Esophagus mucosa (tissue), 1 donor: Measurements from ENCODE around the gene NUP214. TPM values are rescaled to one million over a fixed set of nuclear protein-coding genes. Genes with fewer than 3 reads are reported as not detected.
"Not testable (repeated sequence)": the region's sequence is repeated elsewhere in the genome, so short reads cannot be mapped to it uniquely, and the experiment has no call there.

Source experiments
- ATAC-seq: fragments of 200-7000 bp; cut with Tn5 transposase; one replicate; pipeline ENCODE4 v1.9.1; 2020
- total RNA-seq: library from RNA; stranded (reverse); gene quantifications from one replicate; pipeline ENCODE4 v1.2.4, GENCODE V29; 2023
- donor health status: DM: yes; HTN: yes; CAD: no.

NUP214 gene
- total RNA-seq, 1 donor from 2014 or later: 40.5 TPM

- ATAC-seq: peak; percentile 14
Measured at GRCh38 chr9:131116281-131117120, 8.9 kb upstream of the NUP214 start.

GRCh38 chr9:131117121-131117761 lies 8.1 kb upstream of the NUP214 start:
- peak; percentile 7 for ATAC-seq

DNA sequence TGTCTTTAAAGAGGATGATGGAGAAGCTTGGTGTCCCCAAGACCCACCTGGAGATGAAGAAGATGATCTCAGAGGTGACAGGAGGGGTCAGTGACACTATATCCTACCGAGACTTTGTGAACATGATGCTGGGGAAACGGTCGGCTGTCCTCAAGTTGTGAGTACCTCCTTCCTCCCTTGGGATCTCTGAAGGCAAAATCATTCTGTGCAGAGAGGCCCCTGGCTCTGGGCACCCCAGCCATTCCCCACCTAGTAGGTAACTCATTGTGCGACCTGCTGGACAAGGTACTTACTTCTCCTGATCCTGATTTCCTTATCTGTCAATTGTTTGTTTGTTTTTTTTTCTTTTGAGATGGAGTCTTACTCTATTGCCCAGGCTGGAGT lies 7.6 kb upstream of the NUP214 start:
- ATAC-seq: no peak

DNA sequence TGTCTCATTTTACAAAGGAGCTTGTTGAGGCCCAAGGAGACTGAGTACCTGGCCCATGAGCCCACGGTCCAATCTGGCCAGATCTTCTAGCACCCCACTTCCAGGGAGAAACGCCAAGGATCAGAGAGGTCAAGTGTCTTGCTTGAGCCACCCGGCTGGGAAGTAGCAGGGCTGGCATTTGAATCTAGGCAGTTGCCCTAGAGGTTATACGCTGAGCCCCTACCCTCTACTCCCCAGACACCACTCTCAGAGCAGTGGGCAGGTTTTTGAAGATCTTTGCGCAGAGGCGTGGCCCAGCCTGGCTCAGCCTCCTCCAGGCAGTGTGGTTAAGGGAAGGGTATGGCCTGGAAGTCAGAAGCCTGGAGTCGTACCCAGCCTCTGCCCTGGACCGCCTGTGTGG lies 5.8 kb upstream of the NUP214 start:
- ATAC-seq: no peak

- ATAC-seq: no peak
Measured at GRCh38 chr9:131120620-131121228, 4.7 kb upstream of the NUP214 start.

DNA sequence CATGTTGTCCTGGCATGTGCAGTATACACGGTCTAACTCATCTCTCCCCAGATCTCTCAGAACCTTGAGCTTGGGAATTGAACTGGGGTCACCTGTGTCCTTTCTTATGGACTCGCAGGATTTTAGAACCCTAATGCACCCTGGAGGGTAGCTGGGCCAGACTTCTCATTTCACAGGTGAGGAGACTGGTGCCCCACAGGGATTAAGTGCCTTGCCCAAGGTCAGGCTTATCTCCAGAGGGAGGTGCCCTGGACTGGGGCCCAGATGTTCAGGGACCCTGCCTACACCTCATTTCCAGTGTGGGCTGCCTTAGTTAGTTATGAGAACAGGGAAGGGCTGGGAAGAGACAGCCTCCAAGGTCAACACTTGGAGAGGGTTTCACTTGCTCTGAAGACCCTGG lies 4.0 kb upstream of the NUP214 start:
- no peak for ATAC-seq

DNA sequence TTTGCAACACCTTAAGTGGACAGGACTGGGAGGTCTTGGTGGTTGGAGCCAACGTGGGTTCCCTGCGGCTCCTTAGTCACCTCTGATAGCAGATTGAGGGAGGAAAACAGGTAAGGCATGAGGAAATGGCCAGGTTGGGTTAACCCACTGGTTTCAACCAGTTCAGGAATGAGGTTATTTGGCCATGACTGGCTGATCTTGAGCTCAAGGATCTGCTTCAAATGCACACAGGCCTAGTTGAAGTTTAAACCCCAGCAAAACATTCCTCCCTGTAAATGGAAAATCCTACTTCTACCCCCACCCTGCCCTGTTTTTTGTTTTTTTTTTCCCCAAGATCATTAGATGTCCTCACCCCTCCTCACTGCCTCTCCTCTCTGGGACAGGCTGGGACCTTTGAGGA lies 3.2 kb upstream of the NUP214 start:
- ATAC-seq: no peak

GRCh38 chr9:131125038-131125287 lies 423 bp upstream of the NUP214 start:
- ATAC-seq: peak; percentile 0

DNA sequence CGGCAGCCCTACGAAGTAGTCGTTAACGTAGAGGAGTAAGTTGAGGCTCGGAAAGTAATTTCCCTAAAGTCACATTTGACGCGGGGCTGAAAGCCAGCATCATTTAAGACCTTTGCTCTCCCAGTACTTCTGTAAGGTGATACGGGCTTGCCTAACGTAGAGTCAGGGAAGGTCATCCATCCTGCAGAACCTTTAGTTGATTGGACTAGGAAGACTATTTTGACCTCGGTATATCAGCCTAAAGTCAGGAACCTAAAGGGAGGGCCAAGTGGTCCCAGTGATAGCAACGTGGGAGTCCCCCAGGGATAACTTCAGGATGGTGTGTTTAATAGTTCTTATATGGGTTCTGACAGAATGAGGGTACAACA lies 657 bp downstream of the NUP214 start:
- ATAC-seq: no peak

DNA sequence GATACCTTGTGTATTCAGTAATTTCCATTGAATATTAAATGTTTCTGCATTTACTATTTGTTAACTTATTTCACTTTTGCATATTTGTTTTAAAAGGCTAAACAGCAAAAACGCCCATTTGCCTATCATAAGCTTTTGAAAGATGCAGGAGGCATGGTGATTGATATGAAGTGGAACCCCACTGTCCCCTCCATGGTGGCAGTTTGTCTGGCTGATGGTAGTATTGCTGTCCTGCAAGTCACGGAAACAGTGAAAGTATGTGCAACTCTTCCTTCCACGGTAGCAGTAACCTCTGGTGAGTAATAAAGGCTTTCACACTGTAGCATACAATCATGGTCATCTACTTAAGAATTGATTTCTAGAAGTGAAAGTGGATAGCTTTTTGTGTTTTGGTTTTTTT lies 3.8 kb downstream of the NUP214 start:
- no peak for ATAC-seq

- ATAC-seq: no peak
Measured at GRCh38 chr9:131138676-131139075, 13.3 kb downstream of the NUP214 start.

DNA sequence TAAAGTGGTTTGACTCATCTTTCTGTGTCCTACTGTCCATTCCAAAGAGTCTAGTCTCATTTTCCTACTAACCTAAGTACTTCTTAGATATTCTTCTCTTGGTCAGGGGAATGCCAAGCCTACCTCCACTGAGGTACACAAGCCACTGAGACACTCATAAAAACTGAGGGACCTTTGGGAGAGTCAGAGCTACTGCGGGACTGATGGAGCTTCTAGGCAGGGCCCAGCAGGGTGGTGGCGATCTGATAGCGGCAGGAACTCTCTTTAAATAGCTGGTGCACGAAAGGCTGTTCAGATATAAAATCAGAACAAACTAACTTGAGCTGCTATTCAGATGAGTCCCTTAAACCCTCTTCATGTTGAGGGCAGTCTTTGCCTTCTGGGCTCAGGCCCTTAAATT lies 14.7 kb downstream of the NUP214 start:
- ATAC-seq: no peak

DNA sequence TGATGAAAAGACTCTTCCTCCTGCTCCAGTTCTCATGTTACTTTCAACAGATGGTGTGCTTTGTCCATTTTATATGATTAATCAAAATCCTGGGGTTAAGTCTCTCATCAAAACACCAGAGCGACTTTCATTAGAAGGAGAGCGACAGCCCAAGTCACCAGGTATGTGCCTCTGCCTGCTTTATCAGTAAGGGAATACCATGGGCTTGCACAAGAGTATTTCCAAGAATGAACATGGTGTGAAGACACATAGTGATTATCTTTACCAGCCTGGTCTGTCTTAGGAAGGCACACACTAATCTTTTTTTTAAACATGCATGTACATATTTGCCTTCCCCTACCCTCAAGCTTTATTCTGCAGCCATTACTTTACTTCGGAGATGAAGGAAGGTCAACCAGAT lies 15.2 kb downstream of the NUP214 start:
- ATAC-seq: no peak

DNA sequence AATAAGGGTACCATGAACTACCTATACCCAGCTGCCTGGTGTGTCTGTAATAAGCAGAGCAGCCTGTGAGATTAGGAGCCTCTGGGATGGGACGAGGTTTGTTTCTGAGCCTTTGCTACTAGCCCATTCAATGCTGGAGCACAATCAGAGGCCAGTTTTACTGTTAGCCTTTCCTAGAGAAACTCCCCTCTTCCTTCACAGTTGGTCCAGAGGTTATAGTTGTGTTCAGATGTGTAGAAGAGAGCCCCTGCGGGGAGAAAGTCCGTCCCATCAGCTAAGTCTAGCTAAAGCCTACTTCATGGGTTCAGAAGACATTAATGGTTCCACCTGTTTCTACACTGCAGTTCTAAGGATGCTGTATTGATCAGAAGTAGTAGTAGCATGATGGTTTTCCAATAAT lies 16.8 kb downstream of the NUP214 start:
- no peak for ATAC-seq

GRCh38 chr9:131144201-131144600 lies 18.8 kb downstream of the NUP214 start:
- ATAC-seq: no peak

GRCh38 chr9:131145245-131145644 lies 19.9 kb downstream of the NUP214 start:
- no peak for ATAC-seq

GRCh38 chr9:131146186-131146585 lies 20.8 kb downstream of the NUP214 start:
- no peak for ATAC-seq

DNA sequence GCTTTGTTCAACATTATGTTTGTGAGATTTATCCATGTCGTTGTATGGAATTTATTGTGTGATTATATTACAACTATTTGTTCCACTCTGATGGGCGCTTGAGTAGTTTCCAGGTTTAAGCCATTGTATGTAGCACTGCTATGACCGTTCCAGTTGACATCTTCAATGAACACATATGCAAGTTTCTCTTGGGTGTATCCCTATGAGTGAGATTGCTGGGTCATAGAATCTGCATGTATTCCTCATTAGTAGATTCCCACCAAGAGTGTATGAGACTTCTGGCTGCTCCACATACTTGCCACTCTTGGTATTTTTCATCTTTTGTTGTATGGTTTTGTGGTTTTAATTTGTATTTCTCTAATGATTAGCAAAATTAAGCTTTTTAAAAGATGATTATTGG lies 22.9 kb downstream of the NUP214 start:
- no peak for ATAC-seq

DNA sequence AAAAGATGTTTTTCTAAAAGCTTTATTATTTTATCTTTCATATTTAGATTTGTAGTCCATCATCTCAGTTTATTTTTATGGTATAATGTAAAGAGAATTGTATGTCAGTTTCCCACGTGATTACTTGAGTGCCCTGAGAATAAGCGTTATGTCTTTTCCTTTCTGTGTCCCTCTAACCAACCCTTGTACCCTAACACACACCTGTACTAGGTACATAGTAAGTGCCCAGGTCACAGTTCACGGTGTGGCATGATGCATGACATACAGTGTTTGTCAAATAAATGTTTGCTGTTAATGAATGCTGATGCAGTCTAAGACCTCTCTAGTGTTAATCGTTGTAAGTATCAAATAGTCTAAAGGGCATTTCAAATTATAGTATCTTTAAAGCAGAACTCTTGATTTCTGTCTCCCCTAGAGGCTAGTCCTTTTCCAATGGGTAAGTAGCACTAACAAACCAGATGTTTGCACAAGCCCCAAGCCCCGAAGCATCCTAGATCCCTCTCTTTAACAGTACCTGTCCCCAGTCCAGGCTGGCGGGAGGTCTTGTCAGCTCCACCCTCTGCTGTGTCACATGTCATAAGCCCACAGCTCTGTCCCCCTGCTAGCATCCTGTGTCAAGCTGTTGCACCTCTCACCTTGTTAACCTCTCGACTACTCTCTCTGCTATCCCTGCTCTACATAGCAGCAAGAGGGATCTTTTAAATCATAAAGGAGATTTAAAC lies 23.7 kb downstream of the NUP214 start:
- no peak for ATAC-seq

- no peak for ATAC-seq
Measured at GRCh38 chr9:131149688-131150053, 24.3 kb downstream of the NUP214 start.

GRCh38 chr9:131153595-131153994 lies 28.2 kb downstream of the NUP214 start:
- no peak for ATAC-seq

GRCh38 chr9:131158673-131159072 lies 33.3 kb downstream of the NUP214 start:
- ATAC-seq: not testable (repeated sequence)

GRCh38 chr9:131160416-131161112 lies 35.2 kb downstream of the NUP214 start:
- no peak for ATAC-seq
